CD14-positive monocyte (primary cell): ENCODE measurements around the gene SLC4A4. TPM values are rescaled to one million over a fixed set of nuclear protein-coding genes. Genes with fewer than 3 reads are reported as not detected.

Experiments
- DNase-seq, 3 donors: peaks; one replicate each; pipeline ENCODE4 v3.0.0-alpha.2; 2011 to 2022
- H2AFZ ChIP-seq: 2 replicates; pipeline ENCODE4 v1.6.0; 2012; ENCODE audit warnings: mild to moderate bottlenecking, low read depth, low read length, inconsistent platforms; ENCODE audit not compliant: insufficient read depth, poor library complexity, severe bottlenecking
- H3K27ac ChIP-seq, 2 donors: 1 replicate in 1 of 2; 2 replicates in 1 of 2; pipeline ENCODE4 v1.5.1; 2012 to 2013; ENCODE audit warnings: low read length in 2 of 2, control low read depth in 1 of 2, inconsistent platforms in 1 of 2, low read depth in 1 of 2, mild to moderate bottlenecking in 1 of 2
- H3K27me3 ChIP-seq, 2 donors: one replicate each; pipeline versions ENCODE4 v1.6.0 to v1.6.1; 2011 to 2013; ENCODE audit warnings: low read length in 2 of 2; ENCODE audit not compliant: control insufficient read depth in 2 of 2, insufficient read depth in 2 of 2
- H3K36me3 ChIP-seq, 2 donors: replicated peaks in 1 of 2; 1 replicate in 1 of 2; 2 replicates in 1 of 2; pipeline versions ENCODE4 v1.5.1 to v1.6.1; 2012 to 2013; ENCODE audit warnings: low read length in 2 of 2, control low read depth in 1 of 2, inconsistent platforms in 1 of 2, mild to moderate bottlenecking in 1 of 2; ENCODE audit not compliant: insufficient read depth in 2 of 2, control insufficient read depth in 1 of 2
- H3K4me1 ChIP-seq, 2 donors: 1 replicate in 1 of 2; 2 replicates in 1 of 2; pipeline versions ENCODE4 v1.5.1 to v1.6.1; 2012 to 2013; ENCODE audit warnings: low read length in 2 of 2, control low read depth in 1 of 2, inconsistent platforms in 1 of 2, mild to moderate bottlenecking in 1 of 2, moderate library complexity in 1 of 2; ENCODE audit not compliant: insufficient read depth in 2 of 2, control insufficient read depth in 1 of 2
- H3K4me2 ChIP-seq: replicated peaks from 2 replicates; pipeline ENCODE3; 2012; ENCODE audit warnings: low read length, moderate library complexity, mild to moderate bottlenecking; ENCODE audit not compliant: poor library complexity, severe bottlenecking; ENCODE audit errors: extremely low read depth
- H3K4me3 ChIP-seq, 3 experiments: fragments of 200-600 bp in 1 of 3; sonication (generic) in 1 of 3; replicated peaks in 1 of 3; 1 replicate in 2 of 3; 2 replicates in 1 of 3; pipeline ENCODE4 v1.5.1; 2011 to 2013; ENCODE audit warnings: low read length in 3 of 3, mild to moderate bottlenecking in 3 of 3, control low read depth in 2 of 3, low read depth in 2 of 3, inconsistent platforms in 1 of 3, moderate library complexity in 1 of 3
- H3K79me2 ChIP-seq: 2 replicates; pipeline ENCODE4 v1.6.0; 2012; ENCODE audit warnings: mild to moderate bottlenecking, control low read depth, inconsistent platforms, low read length, moderate library complexity; ENCODE audit not compliant: insufficient read depth
- H3K9ac ChIP-seq: 2 replicates; pipeline ENCODE4 v1.6.0; 2017; ENCODE audit warnings: low read length, mild to moderate bottlenecking; ENCODE audit not compliant: insufficient read depth, poor library complexity, severe bottlenecking
- H3K9me3 ChIP-seq, 2 donors: replicated peaks in 1 of 2; 1 replicate in 1 of 2; 2 replicates in 1 of 2; pipeline versions ENCODE4 v1.5.1 to v1.6.1; 2012 to 2013; ENCODE audit warnings: low read length in 2 of 2, control low read depth in 1 of 2; ENCODE audit not compliant: control insufficient read depth in 1 of 2, insufficient read depth in 1 of 2
- H4K20me1 ChIP-seq: 2 replicates; pipeline ENCODE4 v1.6.0; 2012; ENCODE audit warnings: mild to moderate bottlenecking, low read length, control low read depth, moderate library complexity; ENCODE audit not compliant: insufficient read depth
- H3K27ac Mint-ChIP-seq, 7 donors: one replicate each; pipeline ENCODE4 v1.8.0; 2020; ENCODE audit warnings: mild to moderate bottlenecking in 7 of 7, mixed read lengths in 7 of 7, moderate library complexity in 6 of 7, inconsistent platforms in 2 of 7
- H3K27me3 Mint-ChIP-seq, 3 donors: one replicate each; pipeline ENCODE4 v1.8.0; 2021 to 2022; ENCODE audit warnings: low read depth in 3 of 3, mild to moderate bottlenecking in 3 of 3, mixed read lengths in 3 of 3, moderate library complexity in 3 of 3, inconsistent platforms in 1 of 3
- H3K36me3 Mint-ChIP-seq, 2 donors: one replicate each; pipeline ENCODE4 v1.8.0; 2020; ENCODE audit warnings: mixed read lengths in 2 of 2, inconsistent platforms in 1 of 2, mild to moderate bottlenecking in 1 of 2
- H3K4me1 Mint-ChIP-seq: one replicate; pipeline ENCODE4 v1.8.0; 2020; ENCODE audit warnings: mild to moderate bottlenecking, mixed read lengths
- H3K4me3 Mint-ChIP-seq, 2 donors: one replicate each; pipeline ENCODE4 v1.8.0; 2020; ENCODE audit warnings: mild to moderate bottlenecking in 2 of 2, mixed read lengths in 2 of 2, moderate library complexity in 1 of 2
- H3K9me3 Mint-ChIP-seq, 7 donors: one replicate each; pipeline ENCODE4 v1.8.0; 2020 to 2022; ENCODE audit warnings: mixed read lengths in 7 of 7, mild to moderate bottlenecking in 6 of 7, moderate library complexity in 6 of 7, inconsistent platforms in 2 of 7
- WGBS: methylation state at CpG from one replicate; pipeline ENCODE4 v1.1.5; 2013; ENCODE audit warnings: missing lambda C conversion rate; ENCODE audit not compliant: insufficient coverage; 5-methylcytosine and 5-hydroxymethylcytosine counted together
- intact Hi-C, 2 donors: fragments of 100-400 bp; cut with micrococcal nuclease; formaldehyde crosslinking; loops; one replicate each; pipeline versions ENCODE4 v1.15.0 to v1.15.1; 2023
- polyA plus RNA-seq, 3 donors: library from polyadenylated mRNA; depleted of rRNA in 1 of 3; unstranded in 2 of 3; stranded (reverse) in 1 of 3; fragments of 300-500 nt in 2 of 3; fragments of >200 nt in 1 of 3; fragmentation: Illumina TruSeq in 2 of 3; gene quantifications; 1 replicate in 2 of 3; 2 replicates in 1 of 3; pipeline ENCODE4 v1.2.3, GENCODE V29; 2012 to 2021
- TF ChIP-seq, protein P1 (sequence below): fragments of 200-600 bp; IDR thresholded peaks from one replicate; pipeline ENCODE4 v1.8.0; 2022; ENCODE audit warnings: antibody characterized with exemption, mild to moderate bottlenecking

Gene SLC4A4
- polyA plus RNA-seq, 3 donors: 0.03 TPM; not detected in 2

DNA sequence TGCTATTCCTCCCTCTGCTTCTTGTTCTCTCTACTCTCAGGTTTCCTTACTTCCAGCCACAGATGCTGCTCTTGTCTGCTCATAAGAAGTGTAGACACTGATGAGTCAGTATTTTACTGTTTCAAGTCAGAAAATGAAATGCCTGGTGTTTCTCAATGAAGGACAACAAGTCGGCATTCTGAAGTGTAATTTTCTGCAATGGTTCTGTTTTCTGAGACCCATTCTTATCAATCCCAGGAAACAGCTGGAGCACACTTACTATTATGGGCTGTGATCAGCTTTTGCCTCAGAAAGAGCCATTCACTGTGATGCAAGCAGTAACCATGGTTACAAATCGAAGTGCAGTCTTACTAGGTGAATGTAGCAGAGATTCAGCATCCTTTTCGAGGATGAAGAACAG, 42.0 kb downstream of the SLC4A4 start:
- intact Hi-C loops: no loop called here
- Histone ChIP-seq H3K9me3 (no peaks in the 10 kb centered on the region), H2AFZ (no peak overlapping the region), H3K79me2 (no peaks in the 10 kb centered on the region), H3K4me2 (no peak overlapping the region), H3K9ac (no peak overlapping the region), H4K20me1 (no peaks in the 10 kb centered on the region), H3K27ac (no peak overlapping the region), H3K36me3 (no peaks in the 10 kb centered on the region), H3K4me1 (no peaks in the 10 kb centered on the region), H3K4me3 (no peak overlapping the region), H3K27me3 (no peaks in the 10 kb centered on the region)
- Mint-ChIP-seq H3K36me3 (no peaks in the 10 kb centered on the region), H3K27ac (no peak overlapping the region), H3K27me3 (no peaks in the 10 kb centered on the region), H3K4me3 (no peak overlapping the region), H3K9me3 (peaks cover 0 to 5% (median 0%) of the 10 kb centered on the region in 7 donors), H3K4me1 (no peaks in the 10 kb centered on the region)
- TF ChIP-seq, protein P1, sequence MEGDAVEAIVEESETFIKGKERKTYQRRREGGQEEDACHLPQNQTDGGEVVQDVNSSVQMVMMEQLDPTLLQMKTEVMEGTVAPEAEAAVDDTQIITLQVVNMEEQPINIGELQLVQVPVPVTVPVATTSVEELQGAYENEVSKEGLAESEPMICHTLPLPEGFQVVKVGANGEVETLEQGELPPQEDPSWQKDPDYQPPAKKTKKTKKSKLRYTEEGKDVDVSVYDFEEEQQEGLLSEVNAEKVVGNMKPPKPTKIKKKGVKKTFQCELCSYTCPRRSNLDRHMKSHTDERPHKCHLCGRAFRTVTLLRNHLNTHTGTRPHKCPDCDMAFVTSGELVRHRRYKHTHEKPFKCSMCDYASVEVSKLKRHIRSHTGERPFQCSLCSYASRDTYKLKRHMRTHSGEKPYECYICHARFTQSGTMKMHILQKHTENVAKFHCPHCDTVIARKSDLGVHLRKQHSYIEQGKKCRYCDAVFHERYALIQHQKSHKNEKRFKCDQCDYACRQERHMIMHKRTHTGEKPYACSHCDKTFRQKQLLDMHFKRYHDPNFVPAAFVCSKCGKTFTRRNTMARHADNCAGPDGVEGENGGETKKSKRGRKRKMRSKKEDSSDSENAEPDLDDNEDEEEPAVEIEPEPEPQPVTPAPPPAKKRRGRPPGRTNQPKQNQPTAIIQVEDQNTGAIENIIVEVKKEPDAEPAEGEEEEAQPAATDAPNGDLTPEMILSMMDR: no peak
- DNase-seq: no peak
- 67% methylated on average over 1 of the region's 3 CpGs for WGBS

DNA sequence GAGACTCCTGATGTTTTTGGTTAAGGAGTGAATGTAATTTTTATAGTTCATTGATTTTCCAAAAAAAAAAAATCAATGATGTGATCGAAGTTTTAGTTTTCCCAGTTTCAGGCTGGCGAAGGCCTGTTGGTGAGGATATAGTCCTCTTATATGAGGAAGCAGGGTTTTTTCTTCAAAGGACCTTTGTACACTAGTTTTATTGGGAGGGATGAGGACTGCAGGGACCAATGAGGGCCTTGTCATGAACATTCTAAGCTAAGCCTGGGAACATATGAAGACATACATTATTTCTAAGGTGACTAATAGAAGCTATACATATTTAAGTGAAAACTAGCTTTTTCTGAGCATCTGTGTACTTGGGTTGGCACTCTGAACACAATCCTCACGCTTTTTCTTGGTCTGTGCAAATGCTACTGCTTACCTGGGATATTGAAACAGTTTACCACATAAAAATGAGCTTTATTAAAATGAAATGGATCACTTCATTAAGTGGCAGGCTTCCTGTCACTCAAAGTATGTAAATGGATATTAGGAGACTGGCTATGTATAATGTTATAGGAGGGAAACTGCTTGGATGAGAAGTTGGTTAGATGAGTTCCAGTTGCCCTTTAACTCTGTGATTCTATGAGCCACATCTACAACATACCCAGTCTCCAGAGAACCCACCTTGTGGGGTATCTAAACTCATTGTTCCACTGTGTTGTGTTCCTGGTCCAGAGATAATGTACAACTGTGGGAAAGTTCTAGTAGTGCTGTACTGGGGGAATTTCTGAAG, 43.5 kb downstream of the SLC4A4 start:
- intact Hi-C loops: no loop called here
- no peaks in the 10 kb centered on the region for H3K4me1 Mint-ChIP-seq
- H3K36me3 Mint-ChIP-seq: no peaks in the 10 kb centered on the region
- no peak overlapping the region for H2AFZ ChIP-seq
- no peaks in the 10 kb centered on the region for H4K20me1 ChIP-seq
- H3K27me3 Mint-ChIP-seq: peaks cover 0 to 3% (median 0%) of the 10 kb centered on the region in 3 donors
- no peak overlapping the region for H3K4me2 ChIP-seq
- no peaks in the 10 kb centered on the region for H3K27me3 ChIP-seq
- no peaks in the 10 kb centered on the region for H3K79me2 ChIP-seq
- H3K4me1 ChIP-seq: no peaks in the 10 kb centered on the region
- DNase-seq: no peak
- no peaks in the 10 kb centered on the region for H3K9me3 ChIP-seq
- no peak overlapping the region for H3K27ac ChIP-seq
- no peak overlapping the region for H3K9ac ChIP-seq
- no peak overlapping the region for H3K4me3 ChIP-seq
- peaks cover 0 to 5% (median 0%) of the 10 kb centered on the region in 7 donors for H3K9me3 Mint-ChIP-seq
- WGBS: 50% methylated on average over 1 of the region's 3 CpGs
- H3K27ac Mint-ChIP-seq: no peak overlapping the region
- no peak overlapping the region for H3K4me3 Mint-ChIP-seq
- TF ChIP-seq, protein P1: no peak
- no peaks in the 10 kb centered on the region for H3K36me3 ChIP-seq
